Raji (cell line): ENCODE measurements around the gene GDF11.
A peak's percentile ranks its signal among the peaks of the same experiment; 100 is the strongest.

Experiments
- POLR2A ChIP-seq: IDR thresholded peaks from 2 replicates; pipeline ENCODE4 v1.6.1; 2011; ENCODE audit warnings: low read depth, low read length, control low read depth; ENCODE audit not compliant: insufficient read depth

GDF11 gene

DNA sequence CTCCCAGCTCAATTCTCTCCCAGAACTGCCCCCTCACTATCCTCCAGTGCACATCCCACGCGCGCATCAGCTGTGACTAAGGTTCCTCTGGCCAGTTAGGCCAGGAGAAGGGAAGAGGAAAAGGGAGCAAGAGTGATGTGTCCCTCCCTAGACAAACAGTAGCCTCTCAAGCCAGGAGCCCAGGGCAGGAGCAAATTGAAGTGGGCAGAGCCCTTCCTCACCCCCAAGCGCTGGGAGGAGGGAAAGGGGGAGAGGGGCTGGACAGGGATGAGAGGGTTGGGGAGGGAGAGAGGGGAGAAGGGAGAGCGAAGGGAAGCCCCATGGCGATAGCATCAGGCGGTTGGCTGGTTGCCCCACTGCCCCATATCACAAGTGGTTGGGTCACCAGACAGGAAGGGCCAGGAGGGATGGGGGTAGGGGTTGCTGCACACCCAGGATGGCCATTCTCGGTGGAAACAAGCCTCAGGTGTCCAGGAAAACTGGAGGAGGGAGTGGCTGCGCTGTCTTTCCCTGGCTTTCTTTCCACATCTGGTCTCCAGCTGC lies 15.2 kb upstream of the GDF11 start:
- TF ChIP-seq POLR2A = no peak

DNA sequence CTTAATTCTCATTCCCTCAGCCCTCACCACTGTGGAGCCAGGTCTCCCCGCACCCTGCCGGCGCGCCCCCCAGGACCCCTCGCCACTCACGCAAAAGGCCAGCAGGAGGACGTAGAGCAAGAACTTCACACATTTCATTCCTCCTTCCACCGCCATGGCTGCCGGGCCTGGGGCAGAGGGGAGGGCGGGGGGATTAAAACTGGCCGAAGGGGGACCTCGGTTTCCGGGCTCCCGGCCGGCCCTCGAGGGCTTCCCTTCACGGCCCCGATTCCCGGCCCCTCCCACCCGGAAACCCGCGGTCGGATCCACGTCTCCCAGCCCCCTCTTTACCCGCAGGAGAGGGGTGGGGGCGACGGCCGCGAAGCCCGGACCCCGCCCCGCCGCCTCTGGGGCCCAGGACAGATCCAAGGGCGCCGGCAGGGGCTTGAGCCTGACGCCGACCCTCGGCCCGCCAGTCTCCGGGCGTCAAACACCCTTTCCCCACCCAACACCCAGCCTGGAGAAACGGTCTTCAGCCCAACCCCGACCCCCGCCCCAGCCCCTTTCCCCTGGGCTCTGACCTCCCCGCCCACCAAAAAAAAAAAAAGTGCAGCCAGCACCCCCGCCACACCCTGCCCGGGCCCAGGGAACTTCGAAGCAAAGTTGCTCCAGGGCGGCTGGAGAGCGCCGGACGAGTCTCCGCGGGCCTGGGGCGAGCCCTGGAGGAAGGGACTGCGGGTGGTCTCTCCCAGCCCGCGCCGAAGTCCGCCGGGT lies 14.6 kb upstream of the GDF11 start:
- no peak for TF ChIP-seq POLR2A

DNA sequence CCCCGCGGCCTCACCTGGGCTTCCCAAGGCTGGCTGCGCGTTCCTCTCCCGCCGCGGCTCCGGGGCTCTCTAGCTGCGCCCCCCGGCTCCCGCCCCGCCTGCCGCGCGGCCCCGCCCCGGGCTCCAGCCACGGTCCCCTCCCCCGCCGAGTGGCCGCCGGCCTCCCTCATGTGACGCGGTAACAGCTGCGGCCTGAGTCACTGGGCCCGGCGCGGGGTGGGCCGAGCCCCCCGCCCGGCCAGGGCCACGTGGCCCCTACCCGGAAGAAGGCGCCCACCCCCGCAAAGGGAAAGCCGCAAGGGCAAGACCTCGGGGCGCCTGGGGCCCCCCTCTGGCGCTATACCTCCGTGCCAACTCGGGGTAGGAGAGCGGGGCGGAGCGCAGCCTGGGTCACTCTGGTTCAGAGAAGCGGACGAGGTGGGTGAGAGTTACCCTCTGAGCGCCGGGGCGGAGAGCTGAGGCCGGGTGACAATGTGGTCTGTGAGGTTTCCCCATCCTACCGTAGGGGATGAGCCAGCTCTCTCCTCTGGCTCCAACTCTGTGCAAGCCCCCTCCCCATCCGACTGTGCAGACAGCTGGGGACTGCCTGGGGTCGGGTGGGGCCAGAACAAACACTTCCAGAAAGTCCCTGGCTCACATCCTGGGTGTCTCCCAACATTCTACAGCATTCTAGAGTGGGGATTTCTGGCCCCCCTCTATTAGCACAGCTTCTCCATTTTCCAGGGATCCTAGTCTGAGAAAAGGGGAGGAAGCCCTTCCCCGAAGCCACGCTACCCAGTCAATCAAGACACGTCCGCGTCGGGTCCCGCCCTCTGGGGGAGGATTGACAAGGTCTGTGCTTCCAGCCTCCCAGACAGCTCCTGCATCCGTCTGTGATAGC lies 13.7 kb upstream of the GDF11 start, which contains the start of gene CD63:
Gene CD63 (minus strand): TSS at position 71 of the 880 bp plus-strand sequence. CDS start 668 bp downstream, outside the sequence.
- peak; percentile 45 for TF ChIP-seq POLR2A

DNA sequence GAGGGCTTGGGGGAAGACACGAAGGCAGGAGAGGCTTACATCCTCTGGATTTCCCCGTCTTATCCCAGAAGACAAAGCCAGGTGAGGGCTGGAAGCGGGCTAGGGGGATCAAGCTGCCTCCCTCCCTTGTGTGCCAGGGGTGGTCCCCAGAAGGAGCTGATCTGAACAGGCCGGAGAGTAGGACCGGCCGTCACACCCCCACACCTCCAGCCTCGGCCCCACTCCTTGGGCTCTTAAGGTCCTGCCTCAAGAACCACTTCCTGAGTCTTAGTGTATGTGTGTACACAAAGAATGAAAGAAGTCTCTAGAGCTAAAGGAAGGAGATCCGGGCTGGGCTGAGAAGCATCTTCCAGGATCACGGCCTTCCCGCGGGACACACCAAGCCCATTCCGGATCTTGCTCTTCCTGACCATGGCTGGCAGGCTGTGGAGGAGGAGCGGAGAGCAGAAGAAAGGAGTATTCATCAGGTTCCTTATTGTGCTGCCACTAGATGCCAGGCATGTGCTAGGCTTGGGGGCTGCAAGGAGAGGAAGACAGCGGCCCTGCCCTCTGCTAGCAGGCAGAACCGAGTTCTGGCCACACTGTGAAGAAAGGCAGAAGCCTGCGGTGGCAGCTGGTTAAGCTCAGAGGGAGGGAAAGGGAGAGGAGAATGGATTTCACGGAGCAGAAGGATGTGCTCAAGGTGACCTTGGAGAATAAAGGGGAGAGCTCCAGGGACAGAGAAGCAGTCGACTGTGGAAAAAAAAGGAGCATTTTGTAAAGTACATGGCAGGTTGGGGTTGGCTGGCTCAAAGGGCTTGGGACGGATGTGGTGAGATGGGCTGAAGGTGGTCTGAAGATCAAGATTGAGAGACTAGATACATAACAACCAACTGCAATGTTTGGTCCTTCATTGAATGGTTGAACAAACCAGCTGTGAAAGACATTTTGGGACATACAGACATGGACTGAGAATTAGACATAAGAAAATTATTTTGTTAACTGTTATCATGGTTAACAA lies 12.8 kb upstream of the GDF11 start:
- TF ChIP-seq POLR2A = no peak

GRCh38 chr12:55732288-55732687 lies 10.6 kb upstream of the GDF11 start:
- no peak for TF ChIP-seq POLR2A

GRCh38 chr12:55733021-55733555 lies 9.8 kb upstream of the GDF11 start:
- TF ChIP-seq POLR2A = no peak

DNA sequence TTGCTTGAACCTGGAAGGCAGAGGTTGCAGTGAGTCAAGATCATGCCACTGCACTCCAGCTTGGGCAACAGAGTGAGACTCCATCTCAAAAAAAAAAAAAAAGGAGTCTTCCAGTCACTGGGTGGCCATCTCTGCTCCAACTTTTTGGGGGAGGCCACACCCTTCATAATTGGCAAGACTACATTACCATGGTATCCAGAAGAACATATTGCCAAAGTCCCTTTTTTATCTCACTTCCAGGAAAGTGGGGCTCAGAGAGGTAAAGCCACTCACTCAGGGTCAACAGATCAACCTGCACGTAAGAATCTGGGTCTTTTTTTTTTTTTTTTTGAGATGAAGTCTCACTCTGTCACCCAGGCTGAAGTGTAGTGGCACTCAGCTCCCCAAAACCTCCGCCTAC lies 9.1 kb upstream of the GDF11 start:
- TF ChIP-seq POLR2A = no peak

GRCh38 chr12:55734595-55734994 lies 8.3 kb upstream of the GDF11 start:
- no peak for TF ChIP-seq POLR2A

DNA sequence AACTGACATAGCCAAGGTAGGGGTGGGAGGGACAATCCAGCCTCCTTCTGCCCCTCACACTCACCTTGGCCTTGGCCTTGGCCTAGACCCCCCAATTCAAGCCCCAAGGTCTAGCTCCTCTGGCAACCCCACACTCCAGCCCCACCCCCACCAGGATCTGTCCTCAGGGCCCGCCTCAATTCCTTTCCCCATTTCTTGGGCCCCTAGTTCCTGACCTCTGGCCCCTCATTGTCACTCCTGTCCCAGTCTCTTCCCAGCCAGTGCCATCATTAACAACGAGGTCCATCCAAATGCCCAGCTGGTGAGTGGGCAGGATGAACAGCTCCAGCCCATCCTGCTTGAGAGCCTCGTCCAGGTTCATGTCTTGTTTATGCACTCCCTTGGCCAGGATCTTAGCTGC lies 6.8 kb upstream of the GDF11 start:
- no peak for TF ChIP-seq POLR2A

- TF ChIP-seq POLR2A = no peak
Observed at GRCh38 chr12:55736780-55737580, 5.9 kb upstream of the GDF11 start.

DNA sequence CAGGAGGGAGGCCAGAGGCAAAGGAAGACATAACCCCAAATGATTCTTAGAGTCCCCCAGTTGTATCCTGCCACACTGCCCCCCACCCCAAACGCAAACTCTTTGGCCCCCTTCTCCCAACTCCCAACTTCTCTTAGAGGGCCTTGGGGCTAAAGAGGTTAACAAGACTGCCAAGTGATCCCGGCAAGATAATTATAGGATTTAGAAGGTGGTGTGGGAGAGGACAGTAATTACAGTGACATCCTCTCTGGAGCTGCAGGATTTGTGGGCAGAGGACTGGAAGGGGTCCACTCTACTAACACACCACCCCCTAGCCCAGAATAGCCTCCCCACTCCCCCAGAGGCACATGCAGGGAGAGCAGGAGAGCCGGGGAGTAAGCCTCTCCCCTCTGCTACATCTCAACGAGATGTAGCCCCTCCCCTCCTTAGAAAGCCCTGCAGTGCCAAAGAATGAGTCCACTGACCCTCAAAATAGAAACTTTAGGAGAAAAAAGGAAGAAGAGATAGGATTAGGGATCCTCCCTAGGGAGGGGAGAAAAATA lies 5.3 kb upstream of the GDF11 start:
- TF ChIP-seq POLR2A = no peak

DNA sequence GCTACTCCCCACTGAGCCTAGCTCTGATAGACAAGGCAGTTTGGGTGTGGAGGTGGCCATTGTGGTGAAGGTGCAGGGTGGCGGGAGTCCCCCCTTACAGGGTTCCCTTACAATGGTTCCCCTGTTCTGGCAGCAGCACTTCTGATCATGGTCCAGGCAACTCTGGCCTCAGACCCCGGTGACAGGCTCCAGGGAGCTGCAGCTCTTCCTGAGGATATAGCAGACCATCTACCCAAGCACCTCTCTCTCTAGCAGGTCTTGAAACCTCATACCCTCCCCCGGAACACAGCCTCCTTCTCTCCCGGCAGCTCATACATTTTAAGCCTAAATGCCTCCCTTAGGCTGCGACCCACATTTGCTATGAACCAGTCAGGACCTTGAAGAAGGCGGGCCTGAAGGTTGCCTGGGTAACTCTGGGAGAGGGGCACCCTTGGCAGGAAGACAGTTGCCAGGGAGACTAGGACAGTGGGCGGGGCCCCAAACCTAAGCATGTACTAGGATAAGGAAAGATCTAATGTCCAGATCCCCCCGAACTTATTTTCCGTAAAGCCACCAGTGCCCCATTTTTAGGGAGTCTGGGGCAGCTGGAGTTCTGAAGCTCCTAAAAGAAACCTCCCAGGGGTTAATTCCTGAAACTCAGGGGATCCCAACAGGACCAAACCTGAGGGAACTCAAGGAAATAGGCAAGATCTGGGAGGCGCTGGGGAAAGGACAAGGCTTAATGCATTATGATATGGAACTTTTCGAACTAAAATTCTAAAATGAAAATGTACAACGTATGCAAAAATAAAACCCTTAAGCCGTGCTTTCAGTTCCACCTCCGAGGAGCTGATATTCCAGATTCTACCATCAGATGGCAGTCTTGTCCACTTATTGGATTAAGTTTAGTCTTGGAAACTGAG lies 4.5 kb upstream of the GDF11 start:
- peak; percentile 68 for TF ChIP-seq POLR2A
